Measurements from ENCODE around the gene PNPLA2.

The PNPLA2 gene

GRCh38 chr11:863023-863909, 44.6 kb downstream of the PNPLA2 start:
- Histone ChIP-seq H3K79me2 (ENCODE audit: control insufficient read depth, insufficient read depth, low read length) (no peaks in the 10 kb centered on the region), H3K9ac (ENCODE audit: low read length) (no peak overlapping the region), H2AK5ac (ENCODE audit: low read length) (no peak overlapping the region), H3K56ac (ENCODE audit: low read length) (no peak overlapping the region), H3K4ac (ENCODE audit: low read depth, low read length) (no peak overlapping the region), H3K27me3 (ENCODE audit: insufficient read depth, low read length, poor library complexity) (no peaks in the 10 kb centered on the region), H3K23ac (ENCODE audit: low read length) (no peak overlapping the region), H3K4me1 (ENCODE audit: control insufficient read depth, low read depth, low read length) (no peaks in the 10 kb centered on the region), H2BK15ac (replicated peaks; ENCODE audit: low read depth) (no peak overlapping the region), H3K36me3 (ENCODE audit: control insufficient read depth, insufficient read depth, low read length) (no peaks in the 10 kb centered on the region), H2BK5ac (ENCODE audit: low read length) (no peak overlapping the region), H3K79me1 (ENCODE audit: low read length) (no peaks in the 10 kb centered on the region), H3K4me3 (ENCODE audit: low read length) (no peak overlapping the region), H3K18ac (ENCODE audit: low read length) (no peak overlapping the region), H4K5ac (ENCODE audit: low read length) (no peak overlapping the region), H3K4me2 (ENCODE audit: low read length) (no peak overlapping the region), H3K27ac (ENCODE audit: low read depth, low read length) (no peak overlapping the region), H4K8ac (ENCODE audit: low read depth, low read length) (no peak overlapping the region), H2BK120ac (ENCODE audit: low read depth, low read length) (no peak overlapping the region)
- no peak for DNase-seq
- WGBS (ENCODE audit: extremely low coverage, insufficient coverage, low lambda C conversion rate): no CpG with 5 or more reads among the region's 24 CpGs

DNA sequence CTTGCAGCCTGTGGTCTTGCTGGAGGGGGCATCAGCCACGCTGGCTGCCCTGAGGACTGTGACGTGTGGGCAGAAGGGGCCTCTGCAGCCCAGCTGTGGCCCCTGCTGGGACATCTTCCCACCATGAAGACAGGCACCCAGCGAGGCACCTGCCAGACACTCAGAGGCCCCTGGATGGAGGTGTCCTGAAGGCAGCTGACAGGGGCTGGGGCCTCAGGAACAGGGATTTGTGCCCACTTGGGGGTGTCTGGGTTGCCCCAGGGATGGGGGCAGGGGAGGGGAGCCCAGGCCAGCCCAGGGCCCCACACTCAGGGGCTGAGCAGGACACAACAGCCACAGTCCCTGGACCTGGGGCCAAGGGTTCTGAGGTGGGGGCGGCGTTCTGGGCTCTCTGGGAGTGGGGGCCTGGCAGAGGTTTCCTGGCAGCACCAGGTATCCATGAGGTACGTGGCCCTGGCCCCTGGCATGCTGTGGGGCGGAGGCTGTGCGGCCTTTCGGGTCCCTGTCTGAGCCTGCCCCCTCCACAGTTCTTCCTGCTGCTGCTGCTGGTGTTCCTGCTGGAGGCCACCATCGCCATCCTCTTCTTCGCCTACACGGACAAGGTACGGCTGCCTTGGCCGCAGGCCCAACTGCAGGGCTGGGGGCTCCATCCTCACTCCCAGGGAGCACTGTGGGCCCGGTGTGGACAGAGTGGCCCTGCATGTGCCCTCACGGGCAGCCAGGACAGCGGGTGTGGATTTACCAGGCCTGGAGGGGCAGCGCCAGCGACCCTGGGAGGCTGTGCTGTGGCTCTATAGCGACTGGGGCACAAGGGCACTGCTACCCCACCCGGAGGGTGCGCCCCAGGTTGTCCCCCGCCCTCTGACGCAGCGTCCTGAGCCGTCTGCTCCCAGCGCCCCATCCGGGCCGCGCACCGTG, 45.5 kb downstream of the PNPLA2 start:
- Histone ChIP-seq H3K4me1 (ENCODE audit: control insufficient read depth, low read depth, low read length) (no peaks in the 10 kb centered on the region), H3K79me1 (ENCODE audit: low read length) (no peaks in the 10 kb centered on the region), H3K79me2 (ENCODE audit: control insufficient read depth, insufficient read depth, low read length) (no peaks in the 10 kb centered on the region), H2BK120ac (ENCODE audit: low read depth, low read length) (no peak overlapping the region), H3K4me3 (ENCODE audit: low read length) (no peak overlapping the region), H3K18ac (ENCODE audit: low read length) (no peak overlapping the region), H4K5ac (ENCODE audit: low read length) (no peak overlapping the region), H3K4me2 (ENCODE audit: low read length) (no peak overlapping the region), H3K23ac (ENCODE audit: low read length) (no peak overlapping the region), H4K8ac (ENCODE audit: low read depth, low read length) (no peak overlapping the region), H3K36me3 (ENCODE audit: control insufficient read depth, insufficient read depth, low read length) (no peaks in the 10 kb centered on the region), H3K27me3 (ENCODE audit: insufficient read depth, low read length, poor library complexity) (no peaks in the 10 kb centered on the region), H3K9ac (ENCODE audit: low read length) (no peak overlapping the region), H3K4ac (ENCODE audit: low read depth, low read length) (no peak overlapping the region), H2BK5ac (ENCODE audit: low read length) (no peak overlapping the region), H3K27ac (ENCODE audit: low read depth, low read length) (no peak overlapping the region), H3K56ac (ENCODE audit: low read length) (no peak overlapping the region), H2AK5ac (ENCODE audit: low read length) (no peak overlapping the region), H2BK15ac (replicated peaks; ENCODE audit: low read depth) (no peak overlapping the region)
- DNase-seq: no peak
- WGBS (ENCODE audit: extremely low coverage, insufficient coverage, low lambda C conversion rate): no CpG with 5 or more reads among the region's 31 CpGs

DNA sequence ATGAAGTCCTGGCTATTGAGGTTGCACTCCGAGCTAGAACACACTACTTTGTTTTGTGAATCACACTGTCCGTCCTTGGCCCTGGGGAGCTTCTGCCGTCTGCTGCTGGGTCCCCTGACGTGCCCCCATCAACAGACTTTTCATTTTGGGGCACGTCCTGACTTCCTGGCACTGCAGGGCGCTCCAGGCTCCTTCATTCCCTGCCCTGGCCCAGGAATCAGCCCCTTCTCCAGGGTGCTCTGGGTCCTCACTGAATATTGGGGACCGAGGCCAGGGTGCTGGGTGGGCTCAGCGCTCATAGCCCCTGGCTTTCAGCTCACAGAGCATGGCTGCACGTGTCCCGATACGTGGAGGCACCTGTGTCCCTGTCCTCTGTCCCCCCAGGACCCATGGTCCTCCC, 46.2 kb downstream of the PNPLA2 start:
- Histone ChIP-seq H3K18ac (ENCODE audit: low read length) (no peak overlapping the region), H3K4me1 (ENCODE audit: control insufficient read depth, low read depth, low read length) (no peaks in the 10 kb centered on the region), H2BK5ac (ENCODE audit: low read length) (no peak overlapping the region), H2BK120ac (ENCODE audit: low read depth, low read length) (no peak overlapping the region), H3K27me3 (ENCODE audit: insufficient read depth, low read length, poor library complexity) (no peaks in the 10 kb centered on the region), H3K79me2 (ENCODE audit: control insufficient read depth, insufficient read depth, low read length) (no peaks in the 10 kb centered on the region), H2BK15ac (replicated peaks; ENCODE audit: low read depth) (no peak overlapping the region), H3K23ac (ENCODE audit: low read length) (no peak overlapping the region), H4K8ac (ENCODE audit: low read depth, low read length) (no peak overlapping the region), H3K56ac (ENCODE audit: low read length) (no peak overlapping the region), H3K79me1 (ENCODE audit: low read length) (no peaks in the 10 kb centered on the region), H3K36me3 (ENCODE audit: control insufficient read depth, insufficient read depth, low read length) (no peaks in the 10 kb centered on the region), H3K4me2 (ENCODE audit: low read length) (no peak overlapping the region), H3K27ac (ENCODE audit: low read depth, low read length) (no peak overlapping the region), H3K4me3 (ENCODE audit: low read length) (no peak overlapping the region), H3K4ac (ENCODE audit: low read depth, low read length) (no peak overlapping the region), H4K5ac (ENCODE audit: low read length) (no peak overlapping the region), H3K9ac (ENCODE audit: low read length) (no peak overlapping the region), H2AK5ac (ENCODE audit: low read length) (no peak overlapping the region)
- no CpG with 5 or more reads among the region's 11 CpGs for WGBS (ENCODE audit: extremely low coverage, insufficient coverage, low lambda C conversion rate)
- no peak for DNase-seq

- no peak overlapping the region for H3K56ac ChIP-seq (ENCODE audit: low read length)
- no peak overlapping the region for H3K4me3 ChIP-seq (ENCODE audit: low read length)
- H2BK5ac ChIP-seq (ENCODE audit: low read length): no peak overlapping the region
- H4K5ac ChIP-seq (ENCODE audit: low read length): no peak overlapping the region
- no peak overlapping the region for H4K8ac ChIP-seq (ENCODE audit: low read depth, low read length)
- H3K36me3 ChIP-seq (ENCODE audit: control insufficient read depth, insufficient read depth, low read length): no peaks in the 10 kb centered on the region
- no CpG with 5 or more reads among the region's 41 CpGs for WGBS (ENCODE audit: extremely low coverage, insufficient coverage, low lambda C conversion rate)
- DNase-seq: no peak
- H3K79me2 ChIP-seq (ENCODE audit: control insufficient read depth, insufficient read depth, low read length): no peaks in the 10 kb centered on the region
- H3K18ac ChIP-seq (ENCODE audit: low read length): no peak overlapping the region
- no peak overlapping the region for H3K4me2 ChIP-seq (ENCODE audit: low read length)
- H2BK15ac ChIP-seq (replicated peaks; ENCODE audit: low read depth): no peak overlapping the region
- no peaks in the 10 kb centered on the region for H3K27me3 ChIP-seq (ENCODE audit: insufficient read depth, low read length, poor library complexity)
- no peak overlapping the region for H3K4ac ChIP-seq (ENCODE audit: low read depth, low read length)
- no peak overlapping the region for H3K23ac ChIP-seq (ENCODE audit: low read length)
- no peak overlapping the region for H3K9ac ChIP-seq (ENCODE audit: low read length)
- no peaks in the 10 kb centered on the region for H3K79me1 ChIP-seq (ENCODE audit: low read length)
- H2BK120ac ChIP-seq (ENCODE audit: low read depth, low read length): no peak overlapping the region
- no peak overlapping the region for H2AK5ac ChIP-seq (ENCODE audit: low read length)
- no peak overlapping the region for H3K27ac ChIP-seq (ENCODE audit: low read depth, low read length)
- no peaks in the 10 kb centered on the region for H3K4me1 ChIP-seq (ENCODE audit: control insufficient read depth, low read depth, low read length)
Observed at GRCh38 chr11:865462-866430, 47.0 kb downstream of the PNPLA2 start.

DNA sequence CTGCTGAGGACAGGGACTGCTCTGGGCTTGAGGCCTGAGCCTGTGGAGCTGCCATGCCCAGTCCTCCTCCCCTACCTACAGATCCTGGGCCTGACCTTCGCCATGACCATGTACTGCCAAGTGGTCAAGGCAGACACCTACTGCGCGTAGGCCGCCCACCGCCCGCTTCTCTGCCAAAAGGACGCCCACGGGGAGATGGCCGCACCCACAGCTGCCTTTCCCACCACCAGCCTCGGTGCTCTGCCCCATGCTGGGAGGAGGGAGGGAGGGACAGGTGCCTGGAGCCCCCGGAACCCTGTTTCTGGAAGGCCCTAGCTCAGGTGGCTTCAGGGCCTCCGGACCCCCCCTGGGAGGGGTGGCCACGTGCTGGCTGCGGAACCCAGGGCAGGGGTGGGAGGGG, 47.8 kb downstream of the PNPLA2 start:
- H4K5ac ChIP-seq (ENCODE audit: low read length): no peak overlapping the region
- H4K8ac ChIP-seq (ENCODE audit: low read depth, low read length): no peak overlapping the region
- no peaks in the 10 kb centered on the region for H3K4me1 ChIP-seq (ENCODE audit: control insufficient read depth, low read depth, low read length)
- DNase-seq: no peak
- H2BK120ac ChIP-seq (ENCODE audit: low read depth, low read length): no peak overlapping the region
- no peak overlapping the region for H3K9ac ChIP-seq (ENCODE audit: low read length)
- H3K4me2 ChIP-seq (ENCODE audit: low read length): no peak overlapping the region
- no peak overlapping the region for H3K4me3 ChIP-seq (ENCODE audit: low read length)
- no peak overlapping the region for H3K56ac ChIP-seq (ENCODE audit: low read length)
- no peaks in the 10 kb centered on the region for H3K79me2 ChIP-seq (ENCODE audit: control insufficient read depth, insufficient read depth, low read length)
- no peak overlapping the region for H2BK15ac ChIP-seq (replicated peaks; ENCODE audit: low read depth)
- no peaks in the 10 kb centered on the region for H3K79me1 ChIP-seq (ENCODE audit: low read length)
- no peak overlapping the region for H2BK5ac ChIP-seq (ENCODE audit: low read length)
- no peak overlapping the region for H3K18ac ChIP-seq (ENCODE audit: low read length)
- H2AK5ac ChIP-seq (ENCODE audit: low read length): no peak overlapping the region
- H3K36me3 ChIP-seq (ENCODE audit: control insufficient read depth, insufficient read depth, low read length): no peaks in the 10 kb centered on the region
- H3K4ac ChIP-seq (ENCODE audit: low read depth, low read length): no peak overlapping the region
- no peaks in the 10 kb centered on the region for H3K27me3 ChIP-seq (ENCODE audit: insufficient read depth, low read length, poor library complexity)
- H3K27ac ChIP-seq (ENCODE audit: low read depth, low read length): no peak overlapping the region
- no peak overlapping the region for H3K23ac ChIP-seq (ENCODE audit: low read length)
- WGBS (ENCODE audit: extremely low coverage, insufficient coverage, low lambda C conversion rate): no CpG with 5 or more reads among the region's 14 CpGs
